IMR-90 (cell line): Measurements from ENCODE around the gene METTL24. TPM values are rescaled to one million over a fixed set of nuclear protein-coding genes. Genes with fewer than 3 reads are reported as not detected.

ENCODE experiments used
- ATAC-seq: fragments of 200-7000 bp; cut with Tn5 transposase; 2 replicates; pipeline ENCODE4 v1.9.1; 2020; ENCODE audit warnings: low read depth, mild to moderate bottlenecking, moderate library complexity
- BruUV-seq: library from RNA; stranded (reverse); fragments of 400-500 nt; replicated peaks from 2 replicates; lab custom pipeline; 2021; lab: Mats Ljungman, UMichigan
- CTCF ChIA-PET: fragments of 300-600 bp; formaldehyde crosslinking; extraction: SDS; loops from one replicate; lab custom pipeline; 2021; ENCODE audit warnings: antibody characterized with exemption; lab: Yijun Ruan, JAX
- POLR2A ChIA-PET: fragments of 300-600 bp; sonication (Branson Sonifier 250); formaldehyde crosslinking; loops from one replicate; lab custom pipeline; 2022; ENCODE audit warnings: antibody characterized with exemption; ENCODE audit not compliant: unreplicated experiment; lab: Charles Lee
- DNase-seq: peaks from one replicate; pipeline ENCODE4 v3.0.0; 2013
- H2AFZ ChIP-seq: replicated peaks from 2 replicates; pipeline ENCODE3; 2013; ENCODE audit warnings: low read length, mild to moderate bottlenecking; ENCODE audit not compliant: poor library complexity
- H2AK5ac ChIP-seq: 2 replicates; pipeline ENCODE4 v1.6.1; 2013; ENCODE audit warnings: low read depth, low read length, inconsistent platforms
- H2AK9ac ChIP-seq: replicated peaks from 2 replicates; pipeline ENCODE3; 2013; ENCODE audit warnings: mild to moderate bottlenecking, low read depth, low read length, moderate library complexity; ENCODE audit not compliant: poor library complexity
- H2BK120ac ChIP-seq: 2 replicates; pipeline ENCODE4 v1.6.1; 2013; ENCODE audit warnings: low read depth, low read length, inconsistent platforms
- H2BK15ac ChIP-seq: 3 replicates; pipeline ENCODE4 v1.6.1; 2013; ENCODE audit warnings: low read depth, low read length, inconsistent platforms
- H2BK20ac ChIP-seq: 2 replicates; pipeline ENCODE4 v1.6.1; 2013; ENCODE audit warnings: low read depth, mild to moderate bottlenecking, inconsistent platforms, low read length, moderate library complexity
- H2BK5ac ChIP-seq: 2 replicates; pipeline ENCODE4 v1.6.1; 2013; ENCODE audit warnings: mild to moderate bottlenecking, low read depth, low read length, inconsistent platforms; ENCODE audit not compliant: poor library complexity, severe bottlenecking
- H3K14ac ChIP-seq: replicated peaks from 2 replicates; pipeline ENCODE4 v1.6.1; 2013; ENCODE audit warnings: low read depth, low read length, inconsistent platforms
- H3K18ac ChIP-seq: 2 replicates; pipeline ENCODE4 v1.6.1; 2013; ENCODE audit warnings: low read depth, low read length, control low read depth
- H3K23ac ChIP-seq: 2 replicates; pipeline ENCODE4 v1.6.1; 2013; ENCODE audit warnings: low read depth, low read length, inconsistent platforms
- H3K27ac ChIP-seq: 2 replicates; pipeline ENCODE4 v1.5.1; 2013; ENCODE audit warnings: mild to moderate bottlenecking, control low read depth, low read length; ENCODE audit not compliant: insufficient read depth
- H3K27me3 ChIP-seq: 2 replicates; pipeline ENCODE4 v1.6.1; 2013; ENCODE audit warnings: low read length; ENCODE audit not compliant: control insufficient read depth, insufficient read depth
- H3K36me3 ChIP-seq: 2 replicates; pipeline ENCODE4 v1.6.1; 2013; ENCODE audit warnings: low read length, mixed read lengths; ENCODE audit not compliant: control insufficient read depth, insufficient read depth
- H3K4ac ChIP-seq: 2 replicates; pipeline ENCODE4 v1.6.1; 2013; ENCODE audit warnings: low read depth, low read length, inconsistent platforms
- H3K4me1 ChIP-seq: 2 replicates; pipeline ENCODE4 v1.6.1; 2013; ENCODE audit warnings: low read length, mixed read lengths; ENCODE audit not compliant: control insufficient read depth, insufficient read depth
- H3K4me2 ChIP-seq: 2 replicates; pipeline ENCODE4 v1.6.1; 2013; ENCODE audit warnings: low read depth, mild to moderate bottlenecking, control low read depth, low read length, moderate library complexity
- H3K4me3 ChIP-seq: 2 replicates; pipeline ENCODE4 v1.5.1; 2013; ENCODE audit warnings: low read depth, mild to moderate bottlenecking, control low read depth, low read length, moderate library complexity; ENCODE audit not compliant: insufficient read depth
- H3K56ac ChIP-seq: 2 replicates; pipeline ENCODE4 v1.6.1; 2013; ENCODE audit warnings: low read length, inconsistent platforms; ENCODE audit not compliant: insufficient read depth; ENCODE audit errors: extremely low read depth
- H3K79me1 ChIP-seq, 2 experiments: 2 replicates each; pipeline ENCODE4 v1.6.1; 2013; ENCODE audit warnings: low read length in 2 of 2, inconsistent platforms in 1 of 2, low read depth in 1 of 2
- H3K9ac ChIP-seq: 2 replicates; pipeline ENCODE4 v1.6.1; 2013; ENCODE audit warnings: low read depth, low read length, control low read depth
- H3K9me1 ChIP-seq: 2 replicates; pipeline ENCODE4 v1.6.1; 2013; ENCODE audit warnings: low read length, inconsistent platforms; ENCODE audit not compliant: insufficient read depth
- H3K9me3 ChIP-seq: 2 replicates; pipeline ENCODE4 v1.6.1; 2013; ENCODE audit warnings: low read length; ENCODE audit not compliant: control insufficient read depth, insufficient read depth
- H4K20me1 ChIP-seq: 2 replicates; pipeline ENCODE4 v1.6.1; 2013; ENCODE audit warnings: low read length, inconsistent platforms; ENCODE audit not compliant: insufficient read depth
- H4K5ac ChIP-seq: 2 replicates; pipeline ENCODE4 v1.6.1; 2013; ENCODE audit warnings: mild to moderate bottlenecking, low read depth, low read length, control low read depth
- H4K8ac ChIP-seq, 2 experiments: 2 replicates each; pipeline ENCODE4 v1.6.1; 2013; ENCODE audit warnings: low read depth in 2 of 2, low read length in 2 of 2, control low read depth in 1 of 2, inconsistent platforms in 1 of 2
- H4K91ac ChIP-seq: 2 replicates; pipeline ENCODE4 v1.6.1; 2013; ENCODE audit warnings: low read depth, low read length, inconsistent platforms; ENCODE audit not compliant: insufficient read depth
- CEBPB ChIP-seq: IDR thresholded peaks from 2 replicates; pipeline ENCODE4 v1.6.1; 2012; ENCODE audit warnings: low read depth, low read length, improper control_type of control experiment
- MAFK ChIP-seq: IDR thresholded peaks from 2 replicates; pipeline ENCODE4 v1.6.1; 2012; ENCODE audit warnings: low read depth, low read length, improper control_type of control experiment
- MAZ ChIP-seq: IDR thresholded peaks from 2 replicates; pipeline ENCODE4 v1.6.1; 2012; ENCODE audit warnings: low read depth, mild to moderate bottlenecking, low read length, improper control_type of control experiment, moderate library complexity, borderline replicate concordance
- RFX5 ChIP-seq: IDR thresholded peaks from 2 replicates; pipeline ENCODE4 v1.8.0; 2012; ENCODE audit warnings: low read depth, mild to moderate bottlenecking, low read length, moderate library complexity
- WGBS, 2 experiments: methylation state at CpG; one replicate each; pipeline versions ENCODE4 v1.1.5 to v1.1.7; 2013; ENCODE audit warnings: missing lambda C conversion rate in 2 of 2; ENCODE audit not compliant: insufficient read length in 1 of 2; ENCODE audit errors: extremely low coverage in 2 of 2; 5-methylcytosine and 5-hydroxymethylcytosine counted together
- dilution Hi-C: fragments of 300-500 bp; cut with HindIII; formaldehyde crosslinking; loops from one replicate; pipeline ENCODE4 v1.14.3; 2018; ENCODE audit warnings: low sequenced_read_pairs; ENCODE audit not compliant: unreplicated experiment
- in situ Hi-C: fragments of 300-500 bp; cut with MboI; formaldehyde crosslinking; loops from 3 replicates; pipeline ENCODE4 v1.14.3; 2019; ENCODE audit warnings: low sequenced_read_pairs, inconsistent platforms, mixed read lengths
- intact Hi-C: fragments of 100-400 bp; cut with micrococcal nuclease; formaldehyde crosslinking; loops from 2 replicates; pipeline ENCODE4 v1.10.0; 2022
- polyA plus RNA-seq, 3 experiments: library from polyadenylated mRNA; depleted of rRNA; stranded (reverse); fragments of >200 nt; gene quantifications; 2 replicates each; pipeline ENCODE4 v1.2.3, GENCODE V29; 2012; ENCODE audit warnings: low replicate concordance in 1 of 3
- total RNA-seq: library from RNA; depleted of rRNA; stranded (reverse); fragments of >200 nt; gene quantifications from 2 replicates; pipeline ENCODE4 v1.2.3, GENCODE V29; 2012

METTL24 gene
- total and polyA plus RNA-seq, 2 of the 4 experiments (the other 2 are of a cell fraction), result not detected

GRCh38 chr6:110353457-110354001 lies 4.6 kb downstream of the METTL24 start:
- intact Hi-C loops, result no loop called here
- no TSS peak for BruUV-seq
- H3K23ac ChIP-seq, result no peak overlapping the region
- TF ChIP-seq MAFK (no peak), MAZ (no peak), CEBPB (no peak), RFX5 (no peak)
- H3K27ac ChIP-seq, result no peak overlapping the region
- no CpG with 5 or more reads among the region's 4 CpGs for WGBS, 2 experiments
- H2BK15ac ChIP-seq, result no peak overlapping the region
- no peak overlapping the region for H2BK20ac ChIP-seq
- in situ Hi-C loops, result no loop called here
- no peaks in the 10 kb centered on the region for H3K9me1 ChIP-seq
- H3K56ac ChIP-seq, result no peak overlapping the region
- H3K4me1 ChIP-seq, result no peaks in the 10 kb centered on the region
- no peak overlapping the region for H2AFZ ChIP-seq
- no peak overlapping the region for H4K5ac ChIP-seq
- H4K20me1 ChIP-seq, result no peaks in the 10 kb centered on the region
- H3K27me3 ChIP-seq, result peaks cover 27% of the 10 kb centered on the region
- no peak overlapping the region for H2AK9ac ChIP-seq
- no peak overlapping the region for H4K8ac ChIP-seq
- H3K9me3 ChIP-seq, result no peaks in the 10 kb centered on the region
- H2AK5ac ChIP-seq, result no peak overlapping the region
- DNase-seq, result no peak
- H3K18ac ChIP-seq, result no peak overlapping the region
- H3K36me3 ChIP-seq, result no peaks in the 10 kb centered on the region
- dilution Hi-C loops, result no loop called here
- no peak overlapping the region for H3K4ac ChIP-seq
- H2BK120ac ChIP-seq, result no peak overlapping the region
- H3K4me3 ChIP-seq, result no peak overlapping the region
- H3K79me1 ChIP-seq, result no peaks in the 10 kb centered on the region
- no peak overlapping the region for H2BK5ac ChIP-seq
- POLR2A ChIA-PET, result no interaction called here
- H3K9ac ChIP-seq, result no peak overlapping the region
- no peak overlapping the region for H3K4me2 ChIP-seq
- H4K91ac ChIP-seq, result no peak overlapping the region
- CTCF ChIA-PET, result interaction anchor here (0.8 to 1.5 kb wide), 4 partner anchors 12 to 66 kb away, joined by 3 to 7 read pairs (median 4); no protein-coding TSS in a partner anchor
- no peak overlapping the region for H3K14ac ChIP-seq
- ATAC-seq, result no peak
